ENCODE data around the gene NUAK2.
A peak's percentile ranks its signal among the peaks of the same experiment; 100 is the strongest.

The NUAK2 gene

DNA sequence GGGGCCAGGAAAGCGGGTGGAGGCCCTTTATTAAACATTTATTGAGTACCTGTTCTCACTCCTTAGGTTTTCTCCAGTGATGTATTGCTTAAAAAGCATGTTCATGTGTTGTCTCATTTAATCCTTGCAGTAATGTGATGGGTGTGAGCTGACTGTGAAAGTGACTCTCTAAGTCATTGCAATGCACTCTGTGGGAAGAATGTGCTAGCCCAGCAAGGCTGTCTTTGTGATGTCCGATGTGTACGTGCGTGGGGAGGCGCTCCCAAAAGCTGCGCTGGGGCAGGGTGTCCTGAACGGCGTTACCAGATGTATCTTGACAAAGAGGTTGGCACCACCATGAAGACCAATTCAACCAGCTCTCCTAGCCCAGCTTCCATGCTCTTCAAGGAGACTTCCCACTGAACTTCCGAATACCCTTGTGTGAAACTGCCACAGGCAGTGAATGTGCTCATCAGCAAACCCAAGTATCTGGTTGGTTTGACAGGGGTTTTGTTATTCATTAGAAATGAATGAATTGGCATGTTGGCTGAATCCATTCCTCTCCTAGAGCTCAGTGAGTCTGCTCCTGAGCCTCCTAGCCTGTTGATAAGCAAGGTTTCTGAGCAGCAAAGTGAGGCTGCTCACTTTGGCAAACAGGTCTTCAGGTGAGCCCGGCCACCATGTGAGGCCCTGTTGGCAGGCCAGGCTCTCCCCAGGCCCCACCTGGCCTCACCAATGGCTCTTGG is 28.0 kb downstream of the NUAK2 start:
- no peak overlapping the region for H3K9ac ChIP-seq (ENCODE audit: low read length)

DNA sequence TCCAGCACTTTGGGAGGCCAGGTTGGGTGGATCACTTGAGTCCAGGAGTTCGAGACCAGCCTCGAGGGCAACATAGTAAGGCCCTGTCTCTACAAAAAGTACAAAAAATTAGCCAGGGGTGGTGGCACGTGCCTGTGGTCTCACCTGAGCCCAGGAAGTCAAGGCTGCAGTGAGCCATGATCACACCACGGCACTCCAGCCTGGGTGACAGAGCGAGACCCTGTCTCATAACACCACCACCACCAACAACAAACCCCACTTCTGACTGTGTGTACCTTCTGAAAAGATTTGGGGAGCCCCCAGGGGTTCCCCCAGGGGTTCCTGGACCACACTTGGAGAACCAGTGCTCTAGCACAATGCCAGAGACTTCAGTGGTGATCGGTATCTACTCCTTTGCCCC is 29.9 kb downstream of the NUAK2 start:
- no peaks in the 10 kb centered on the region for H3K9me2 ChIP-seq (ENCODE audit: low read depth, low read length)
- no peak overlapping the region for H3K9ac ChIP-seq (ENCODE audit: low read length)
- no peak overlapping the region for H2AFZ ChIP-seq (ENCODE audit: low read length)
- no peak overlapping the region for H3K4me2 ChIP-seq (ENCODE audit: low read length)
- TF ChIP-seq, protein P1, sequence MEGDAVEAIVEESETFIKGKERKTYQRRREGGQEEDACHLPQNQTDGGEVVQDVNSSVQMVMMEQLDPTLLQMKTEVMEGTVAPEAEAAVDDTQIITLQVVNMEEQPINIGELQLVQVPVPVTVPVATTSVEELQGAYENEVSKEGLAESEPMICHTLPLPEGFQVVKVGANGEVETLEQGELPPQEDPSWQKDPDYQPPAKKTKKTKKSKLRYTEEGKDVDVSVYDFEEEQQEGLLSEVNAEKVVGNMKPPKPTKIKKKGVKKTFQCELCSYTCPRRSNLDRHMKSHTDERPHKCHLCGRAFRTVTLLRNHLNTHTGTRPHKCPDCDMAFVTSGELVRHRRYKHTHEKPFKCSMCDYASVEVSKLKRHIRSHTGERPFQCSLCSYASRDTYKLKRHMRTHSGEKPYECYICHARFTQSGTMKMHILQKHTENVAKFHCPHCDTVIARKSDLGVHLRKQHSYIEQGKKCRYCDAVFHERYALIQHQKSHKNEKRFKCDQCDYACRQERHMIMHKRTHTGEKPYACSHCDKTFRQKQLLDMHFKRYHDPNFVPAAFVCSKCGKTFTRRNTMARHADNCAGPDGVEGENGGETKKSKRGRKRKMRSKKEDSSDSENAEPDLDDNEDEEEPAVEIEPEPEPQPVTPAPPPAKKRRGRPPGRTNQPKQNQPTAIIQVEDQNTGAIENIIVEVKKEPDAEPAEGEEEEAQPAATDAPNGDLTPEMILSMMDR (IDR thresholded peaks at IDR 0.05; ENCODE audit: low read length), result no peak
- no peak for TF ChIP-seq EZH2 (IDR thresholded peaks at IDR 0.05; ENCODE audit: borderline replicate concordance, low read length)
- no peaks in the 10 kb centered on the region for H3K36me3 ChIP-seq (ENCODE audit: insufficient read depth, low read length)
- peaks cover 7% of the 10 kb centered on the region for H3F3A ChIP-seq (ENCODE audit: insufficient read depth, low read length)
- H3K4me3 ChIP-seq (ENCODE audit: low read depth, low read length, poor library complexity, severe bottlenecking), result no peak overlapping the region
- no peaks in the 10 kb centered on the region for H3K27me3 ChIP-seq (ENCODE audit: insufficient read depth, low read length)
- no peaks in the 10 kb centered on the region for H4K20me1 ChIP-seq (ENCODE audit: insufficient read depth, low read length)
- H3K79me2 ChIP-seq (ENCODE audit: insufficient read depth, low read length), result no peaks in the 10 kb centered on the region
- peaks cover 56% of the 10 kb centered on the region for H3K4me1 ChIP-seq (ENCODE audit: insufficient read depth, low read length, severe bottlenecking)
- H3K9me3 ChIP-seq (ENCODE audit: low read length), result no peaks in the 10 kb centered on the region
- peak overlapping the region; percentile 31 for H3K27ac ChIP-seq (ENCODE audit: low read depth, low read length, poor library complexity, severe bottlenecking)

More for the DNA sequence above, 28.0 kb downstream of the NUAK2 start:
- Histone ChIP-seq H3K9me3 (ENCODE audit: low read length) (no peaks in the 10 kb centered on the region), H3F3A (ENCODE audit: insufficient read depth, low read length) (0 out of 2 replicates have a peak, but pooled peaks cover 3% of the 10 kb centered on the region), H4K20me1 (ENCODE audit: insufficient read depth, low read length) (no peaks in the 10 kb centered on the region), H2AFZ (ENCODE audit: low read length) (no peak overlapping the region), H3K4me1 (ENCODE audit: insufficient read depth, low read length, severe bottlenecking) (peaks cover 43% of the 10 kb centered on the region), H3K27me3 (ENCODE audit: insufficient read depth, low read length) (no peaks in the 10 kb centered on the region), H3K79me2 (ENCODE audit: insufficient read depth, low read length) (no peaks in the 10 kb centered on the region), H3K27ac (ENCODE audit: low read depth, low read length, poor library complexity, severe bottlenecking) (peak overlapping the region; percentile 46), H3K9me2 (ENCODE audit: low read depth, low read length) (no peaks in the 10 kb centered on the region), H3K36me3 (ENCODE audit: insufficient read depth, low read length) (no peaks in the 10 kb centered on the region), H3K4me2 (ENCODE audit: low read length) (no peak overlapping the region), H3K4me3 (ENCODE audit: low read depth, low read length, poor library complexity, severe bottlenecking) (no peak overlapping the region)
- TF ChIP-seq, protein P1 (IDR thresholded peaks at IDR 0.05; ENCODE audit: low read length), result no peak
- TF ChIP-seq EZH2 (IDR thresholded peaks at IDR 0.05; ENCODE audit: borderline replicate concordance, low read length), result no peak

DNA sequence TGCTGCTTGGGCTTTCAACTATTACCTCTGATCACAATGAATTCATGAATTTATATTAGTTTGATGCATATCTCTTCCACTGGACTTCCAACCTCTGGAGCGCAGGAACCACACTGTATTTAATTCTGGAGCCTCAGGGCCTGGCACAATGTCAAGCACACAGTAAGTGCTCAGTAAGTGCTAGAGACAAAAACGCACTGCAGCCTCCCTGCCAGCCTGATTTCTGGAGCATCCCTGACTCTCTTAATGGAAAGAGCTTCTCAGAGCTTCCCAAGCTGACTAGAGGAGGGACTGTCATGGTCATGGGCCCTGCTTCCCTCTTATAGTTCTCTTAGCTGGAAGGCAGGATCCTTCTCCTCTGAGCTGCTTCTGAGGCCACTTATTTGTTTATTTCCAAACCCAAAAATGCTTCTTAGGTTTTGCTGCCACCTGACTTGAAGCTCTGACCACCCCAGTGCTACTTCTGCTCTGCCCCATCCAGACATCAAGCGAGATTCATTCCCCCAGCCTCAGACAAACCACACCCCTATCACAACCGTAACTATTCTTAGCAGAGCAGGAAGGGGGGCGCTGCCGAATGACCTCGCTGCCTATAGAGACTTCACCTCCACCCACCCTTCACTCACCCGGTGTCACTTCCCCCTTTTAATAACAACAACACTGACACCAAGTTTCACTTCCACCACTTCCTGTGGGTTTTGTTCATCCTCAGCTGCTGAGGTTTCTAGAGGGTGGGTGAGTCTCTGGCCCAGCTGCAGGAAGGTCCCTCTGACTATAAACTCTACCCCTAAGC is 33.6 kb downstream of the NUAK2 start:
- Histone ChIP-seq H3K36me3 (ENCODE audit: insufficient read depth, low read length) (no peaks in the 10 kb centered on the region), H3K4me2 (ENCODE audit: low read length) (peak overlapping the region; percentile 88), H3K27ac (ENCODE audit: low read depth, low read length, poor library complexity, severe bottlenecking) (peak overlapping the region; percentile 100), H2AFZ (ENCODE audit: low read length) (no peak overlapping the region), H3K4me3 (ENCODE audit: low read depth, low read length, poor library complexity, severe bottlenecking) (peak overlapping the region; percentile 9), H3K4me1 (ENCODE audit: insufficient read depth, low read length, severe bottlenecking) (peaks cover 72% of the 10 kb centered on the region), H3K9ac (ENCODE audit: low read length) (peak overlapping the region; percentile 92), H3K27me3 (ENCODE audit: insufficient read depth, low read length) (no peaks in the 10 kb centered on the region), H3K9me2 (ENCODE audit: low read depth, low read length) (no peaks in the 10 kb centered on the region), H3K79me2 (ENCODE audit: insufficient read depth, low read length) (no peaks in the 10 kb centered on the region), H3K9me3 (ENCODE audit: low read length) (no peaks in the 10 kb centered on the region), H4K20me1 (ENCODE audit: insufficient read depth, low read length) (no peaks in the 10 kb centered on the region), H3F3A (ENCODE audit: insufficient read depth, low read length) (peaks cover 10% of the 10 kb centered on the region)
- TF ChIP-seq, protein P1 (IDR thresholded peaks at IDR 0.05; ENCODE audit: low read length), result no peak
- no peak for TF ChIP-seq EZH2 (IDR thresholded peaks at IDR 0.05; ENCODE audit: borderline replicate concordance, low read length)

Measured in OCI-LY1 (cell line).